Measurements from ENCODE around the gene FGFBP1. TPM values are rescaled to one million over a fixed set of nuclear protein-coding genes. Genes with fewer than 3 reads are reported as not detected.

The FGFBP1 gene
- total RNA-seq, 3 donors from 2014 or later, result 0.73 TPM; not detected in 2

GRCh38 chr4:15964159-15964558 is 25.6 kb upstream of the FGFBP1 start:
- Histone ChIP-seq H3K4me3 (no peak overlapping the region), H3K9me3 (no peaks in the 10 kb centered on the region), H3K36me3 (no peaks in the 10 kb centered on the region), H3K4me1 (no peaks in the 10 kb centered on the region), H3K27ac (no peak overlapping the region), H3K27me3 (no peaks in the 10 kb centered on the region)
- intact Hi-C loops (cut with DNase I; ENCODE audit: low total_unique reads), result no loop called here
- no peak for DNase-seq (ENCODE audit: low spot score in 2 of 2)
- TF ChIP-seq CTCF (IDR thresholded peaks at IDR 0.05) (no peak), POLR2A (IDR thresholded peaks at IDR 0.05) (no peak), POLR2AphosphoS5 (IDR thresholded peaks at IDR 0.05) (no peak)

DNA sequence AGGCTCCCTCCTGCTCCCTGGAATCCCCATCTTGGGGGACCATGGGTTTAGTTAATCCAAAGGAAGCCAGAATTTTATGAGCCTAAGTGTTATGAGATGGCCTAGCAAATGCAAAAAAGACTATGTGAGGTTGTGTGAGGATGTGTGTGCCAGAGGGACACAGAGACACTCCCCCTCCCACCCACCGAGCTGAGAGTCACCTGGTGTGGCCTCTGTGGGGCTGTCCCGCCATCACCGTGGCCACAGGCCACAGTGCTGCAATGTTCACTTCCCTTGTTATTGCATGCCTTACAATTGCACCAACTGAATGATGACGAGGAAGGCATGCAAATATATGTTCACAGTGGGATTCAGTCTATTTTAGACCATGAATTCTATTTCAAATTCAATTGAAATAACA is 25.0 kb upstream of the FGFBP1 start:
- DNase-seq (ENCODE audit: low spot score in 2 of 2), result no peak
- no peak for TF ChIP-seq POLR2A (IDR thresholded peaks at IDR 0.05)
- TF ChIP-seq POLR2AphosphoS5 (IDR thresholded peaks at IDR 0.05), result no peak
- TF ChIP-seq CTCF (IDR thresholded peaks at IDR 0.05), result no peak
- Histone ChIP-seq H3K36me3 (no peaks in the 10 kb centered on the region), H3K27me3 (no peaks in the 10 kb centered on the region), H3K4me1 (no peaks in the 10 kb centered on the region), H3K27ac (no peak overlapping the region), H3K4me3 (no peak overlapping the region), H3K9me3 (no peaks in the 10 kb centered on the region)
- intact Hi-C loops (cut with DNase I; ENCODE audit: low total_unique reads), result no loop called here

DNA sequence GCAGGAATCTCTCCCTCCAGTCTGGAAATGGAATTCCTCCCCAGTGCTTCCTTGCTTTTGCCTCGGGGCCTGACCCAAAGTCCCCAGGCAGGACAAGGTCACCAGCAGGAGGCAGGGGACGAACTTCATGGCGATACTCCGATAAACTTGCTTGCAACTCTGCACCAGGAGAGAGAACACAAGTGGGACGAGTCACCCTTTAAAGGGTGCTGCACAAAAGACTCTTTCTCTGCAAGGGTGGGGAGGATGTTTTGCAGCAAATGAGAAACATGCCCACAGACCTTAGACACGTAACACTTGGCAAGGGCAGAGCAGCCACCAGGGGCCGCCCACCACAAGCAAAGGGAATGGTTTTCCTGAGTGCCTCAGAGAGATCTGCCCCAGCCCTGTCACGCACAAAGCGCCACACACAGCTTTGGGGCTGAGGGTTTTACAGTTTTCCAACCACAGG is 24.5 kb upstream of the FGFBP1 start, which contains the start of gene FGFBP2:
Gene FGFBP2 (minus strand): TSS at position 175 of the 451 bp plus-strand sequence. CDS start 46 bp downstream, at position 129.
- intact Hi-C loops (cut with DNase I; ENCODE audit: low total_unique reads), result no loop called here
- no peak for TF ChIP-seq CTCF (IDR thresholded peaks at IDR 0.05)
- TF ChIP-seq POLR2A (IDR thresholded peaks at IDR 0.05), result no peak
- TF ChIP-seq POLR2AphosphoS5 (IDR thresholded peaks at IDR 0.05), result no peak
- Histone ChIP-seq H3K27ac (no peak within 1 kb of the TSS), H3K4me1 (no peaks in the 10 kb centered on the region), H3K9me3 (no peaks in the 10 kb centered on the region), H3K4me3 (no peak within 1 kb of the TSS), H3K36me3 (no peaks in the 10 kb centered on the region), H3K27me3 (no peaks in the 10 kb centered on the region)
- no peak for DNase-seq (ENCODE audit: low spot score in 2 of 2)

- H3K9me3 ChIP-seq, result no peaks in the 10 kb centered on the region
- H3K27ac ChIP-seq, result no peak overlapping the region
- no peaks in the 10 kb centered on the region for H3K36me3 ChIP-seq
- DNase-seq (ENCODE audit: low spot score in 2 of 2), result no peak
- no peak overlapping the region for H3K4me3 ChIP-seq
- TF ChIP-seq POLR2A (IDR thresholded peaks at IDR 0.05) (no peak), CTCF (IDR thresholded peaks at IDR 0.05) (no peak), POLR2AphosphoS5 (IDR thresholded peaks at IDR 0.05) (no peak)
- intact Hi-C loops (cut with DNase I; ENCODE audit: low total_unique reads), result no loop called here
- no peaks in the 10 kb centered on the region for H3K27me3 ChIP-seq
- no peaks in the 10 kb centered on the region for H3K4me1 ChIP-seq
Measured at GRCh38 chr4:15961781-15962510, 23.4 kb upstream of the FGFBP1 start.

GRCh38 chr4:15958562-15958961 is 20.0 kb upstream of the FGFBP1 start:
- TF ChIP-seq POLR2A (IDR thresholded peaks at IDR 0.05), result no peak
- no peak for TF ChIP-seq CTCF (IDR thresholded peaks at IDR 0.05)
- no peak for TF ChIP-seq POLR2AphosphoS5 (IDR thresholded peaks at IDR 0.05)
- Histone ChIP-seq H3K27ac (no peak overlapping the region), H3K27me3 (no peaks in the 10 kb centered on the region), H3K9me3 (no peaks in the 10 kb centered on the region), H3K4me1 (no peaks in the 10 kb centered on the region), H3K4me3 (no peak overlapping the region), H3K36me3 (no peaks in the 10 kb centered on the region)
- DNase-seq (ENCODE audit: low spot score in 2 of 2), result no peak
- intact Hi-C loops (cut with DNase I; ENCODE audit: low total_unique reads), result no loop called here

All from breast epithelium (tissue), 4 donors.